HCT116 (cell line): ENCODE measurements around the gene PAGR1.

Experiments used
- CTCF ChIP-seq, 3 experiments: fragments of 200-600 bp in 1 of 3; sonication (generic) in 1 of 3; IDR thresholded peaks in 2 of 3; conservative IDR thresholded peaks in 1 of 3; 2 replicates each; pipeline ENCODE4 v1.5.1; 2012 to 2017; ENCODE audit warnings: low read depth in 2 of 3, low read length in 2 of 3, antibody characterized with exemption in 1 of 3, borderline replicate concordance in 1 of 3, control low read depth in 1 of 3, mild to moderate bottlenecking in 1 of 3, mixed read lengths in 1 of 3, mixed run types in 1 of 3, moderate library complexity in 1 of 3; ENCODE audit not compliant: insufficient read depth in 1 of 3
- EGR1 ChIP-seq: IDR thresholded peaks from 2 replicates; pipeline ENCODE4 v1.6.1; 2012; ENCODE audit warnings: low read depth
- EZH2 ChIP-seq: fragments of 200-600 bp; sonication (generic); IDR thresholded peaks from 2 replicates; pipeline ENCODE4 v1.6.1; 2017; ENCODE audit warnings: antibody characterized with exemption, mixed run types
- EZH2phosphoT487 ChIP-seq: fragments of 200-600 bp; IDR thresholded peaks from 2 replicates; pipeline ENCODE4 v1.6.1; 2018; ENCODE audit warnings: antibody characterized with exemption, borderline replicate concordance
- POLR2A ChIP-seq: IDR thresholded peaks from 2 replicates; pipeline ENCODE4 v1.7.0; 2011; ENCODE audit warnings: borderline replicate concordance; ENCODE audit not compliant: insufficient read depth, insufficient read length; ENCODE audit errors: extremely low read depth
- POLR2AphosphoS5 ChIP-seq: IDR thresholded peaks from 2 replicates; pipeline ENCODE4 v1.6.1; 2011; ENCODE audit warnings: mild to moderate bottlenecking, low read depth, low read length, moderate library complexity
- RAD21 ChIP-seq: IDR thresholded peaks from 2 replicates; pipeline ENCODE4 v1.6.1; 2012; ENCODE audit warnings: low read depth, mild to moderate bottlenecking
- REST ChIP-seq: IDR thresholded peaks from 2 replicates; pipeline ENCODE4 v1.6.1; 2012; ENCODE audit warnings: low read depth
- ZFX ChIP-seq: fragments of 450-650 bp; IDR thresholded peaks from 2 replicates; pipeline ENCODE4 v1.6.1; 2017

- TF ChIP-seq POLR2AphosphoS5 (no peak), CTCF (IDR thresholded peaks at IDR 0.05 in 2 of 3, conservative IDR thresholded peaks at IDR 0.05 in 1 of 3; ENCODE audit: borderline replicate concordance in 1 of 3, insufficient read depth in 1 of 3, low read depth in 2 of 3, low read length in 2 of 3) (no peak), POLR2A (no peak), EZH2phosphoT487 (no peak), EZH2 (no peak), REST (no peak), ZFX (no peak), EGR1 (no peak), RAD21 (no peak)
Measured at GRCh38 chr16:29809850-29810698, 5.9 kb upstream of the PAGR1 start.
